DOHH2 (cell line): Measurements from ENCODE around the gene WDTC1.

Experiments
- CTCF ChIP-seq: fragments of 200-600 bp; sonication (generic); IDR thresholded peaks from one replicate; pipeline ENCODE4 v1.5.1; 2014; ENCODE audit warnings: antibody characterized with exemption, mild to moderate bottlenecking, low read depth, low read length; ENCODE audit not compliant: poor library complexity, severe bottlenecking
- EZH2phosphoT487 ChIP-seq: fragments of 200-600 bp; sonication (generic); IDR thresholded peaks from 2 replicates; pipeline ENCODE4 v1.6.1; 2017; ENCODE audit warnings: borderline replicate concordance, mild to moderate bottlenecking, antibody characterized with exemption, low read length, moderate library complexity, mixed read lengths

DNA sequence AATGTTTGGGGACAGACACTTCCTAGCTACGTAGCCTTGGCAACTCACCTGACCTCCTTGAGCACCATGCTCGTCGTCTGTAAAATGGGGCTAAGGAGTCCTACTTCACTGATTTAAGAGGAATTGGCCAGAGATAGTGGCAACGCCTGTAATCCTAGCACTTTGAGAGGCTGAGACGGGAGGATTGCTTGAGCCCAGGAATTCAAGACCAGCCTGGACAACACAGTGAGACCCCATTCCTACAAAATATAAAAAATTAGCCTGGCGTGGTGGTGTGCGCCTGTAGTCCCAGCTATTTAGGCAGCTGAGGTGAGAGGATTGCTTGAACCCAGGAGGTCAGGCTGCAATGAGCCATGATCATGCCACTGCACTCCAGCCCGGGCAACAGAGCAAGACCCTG lies 111.9 kb downstream of the WDTC1 start:
- no peak for TF ChIP-seq CTCF
- TF ChIP-seq EZH2phosphoT487, result no peak
